GM23338 (cell line): ENCODE measurements around the gene TMPRSS3. TPM values are rescaled to one million over a fixed set of nuclear protein-coding genes. Genes with fewer than 3 reads are reported as not detected.

Experiments used
- ATAC-seq: fragments of 200-7000 bp; cut with Tn5 transposase; 3 replicates; pipeline ENCODE4 v1.9.1; 2020
- DNase-seq: peaks from one replicate; pipeline ENCODE4 v3.0.0-alpha.2; 2015; ENCODE audit warnings: low spot score
- H2AFZ ChIP-seq: fragments of 200-600 bp; sonication (generic); 2 replicates; pipeline ENCODE4 v1.8.0; 2016; ENCODE audit warnings: antibody characterized with exemption, mild to moderate bottlenecking, moderate library complexity
- H3F3A ChIP-seq: fragments of 200-600 bp; sonication (generic); replicated peaks from 2 replicates; pipeline ENCODE4 v1.8.0; 2017; ENCODE audit warnings: antibody characterized with exemption, mixed run types, low read depth
- H3K27ac ChIP-seq: fragments of 200-600 bp; sonication (generic); 2 replicates; pipeline ENCODE4 v1.6.1; 2016; ENCODE audit warnings: low read depth
- H3K27me3 ChIP-seq: fragments of 200-600 bp; sonication (generic); 2 replicates; pipeline ENCODE4 v1.8.0; 2016; ENCODE audit warnings: mild to moderate bottlenecking, mixed run types, moderate library complexity; ENCODE audit not compliant: insufficient read depth
- H3K36me3 ChIP-seq: fragments of 200-600 bp; sonication (generic); 2 replicates; pipeline ENCODE4 v1.8.0; 2016; ENCODE audit warnings: mild to moderate bottlenecking; ENCODE audit not compliant: insufficient read depth
- H3K4me1 ChIP-seq: fragments of 200-600 bp; sonication (generic); 2 replicates; pipeline ENCODE4 v1.8.0; 2016; ENCODE audit warnings: mild to moderate bottlenecking, moderate library complexity; ENCODE audit not compliant: insufficient read depth
- H3K4me2 ChIP-seq: fragments of 200-600 bp; sonication (generic); 2 replicates; pipeline ENCODE4 v1.7.1; 2017; ENCODE audit warnings: mixed run types
- H3K4me3 ChIP-seq: fragments of 200-600 bp; sonication (generic); 2 replicates; pipeline ENCODE4 v1.6.1; 2016; ENCODE audit warnings: mixed run types
- H3K79me2 ChIP-seq: fragments of 200-600 bp; sonication (generic); replicated peaks from 2 replicates; pipeline ENCODE4 v1.8.0; 2017; ENCODE audit warnings: mild to moderate bottlenecking; ENCODE audit not compliant: insufficient read depth
- H3K9me2 ChIP-seq: fragments of 200-600 bp; sonication (generic); 2 replicates; pipeline ENCODE4 v1.8.0; 2017; ENCODE audit not compliant: insufficient read depth
- H4K20me1 ChIP-seq: fragments of 200-600 bp; sonication (generic); replicated peaks from 2 replicates; pipeline ENCODE4 v1.8.0; 2017; ENCODE audit warnings: mild to moderate bottlenecking; ENCODE audit not compliant: insufficient read depth
- H3K27ac Mint-ChIP-seq: 2 replicates; pipeline ENCODE4 v1.8.0; 2020; ENCODE audit warnings: inconsistent platforms, mild to moderate bottlenecking, moderate library complexity, mixed read lengths
- H3K27me3 Mint-ChIP-seq: 3 replicates; pipeline ENCODE4 v1.8.0; 2022; ENCODE audit warnings: low read depth, mild to moderate bottlenecking, moderate library complexity, mixed read lengths, inconsistent platforms; ENCODE audit not compliant: insufficient read depth, poor library complexity
- H3K36me3 Mint-ChIP-seq: 3 replicates; pipeline ENCODE4 v1.8.0; 2021; ENCODE audit warnings: low read depth, mild to moderate bottlenecking, inconsistent platforms, moderate library complexity, mixed read lengths
- H3K4me1 Mint-ChIP-seq: 3 replicates; pipeline ENCODE4 v1.8.0; 2020; ENCODE audit warnings: mild to moderate bottlenecking, inconsistent platforms, mixed read lengths
- H3K4me3 Mint-ChIP-seq: 3 replicates; pipeline ENCODE4 v1.8.0; 2021; ENCODE audit warnings: moderate library complexity, mild to moderate bottlenecking, inconsistent platforms, mixed read lengths
- H3K9me3 Mint-ChIP-seq: 3 replicates; pipeline ENCODE4 v1.8.0; 2020; ENCODE audit warnings: moderate library complexity, mild to moderate bottlenecking, inconsistent platforms, mixed read lengths
- CREB1 ChIP-seq: fragments of 250-450 bp; sonication (Bioruptor Pico); IDR thresholded peaks from 2 replicates; pipeline ENCODE4 v1.5.0; 2020; ENCODE audit warnings: low read depth, mild to moderate bottlenecking, moderate library complexity
- CTCF ChIP-seq, 2 experiments: fragments of 200-600 bp in 1 of 2; sonication (generic) in 1 of 2; conservative IDR thresholded peaks; 2 replicates each; pipeline versions ENCODE4 v1.5.1 to v1.6.1; 2016 to 2017; ENCODE audit warnings: antibody characterized with exemption in 2 of 2, low read depth in 2 of 2, mild to moderate bottlenecking in 2 of 2, moderate library complexity in 1 of 2
- POLR2AphosphoS5 ChIP-seq: IDR thresholded peaks from 2 replicates; pipeline ENCODE4 v1.6.1; 2016; ENCODE audit warnings: antibody characterized with exemption, low read depth
- ZNF114 ChIP-seq: fragments of 250-450 bp; sonication (Bioruptor Pico); IDR thresholded peaks from 2 replicates; pipeline ENCODE4 v1.5.0; 2020; ENCODE audit warnings: mild to moderate bottlenecking, moderate library complexity
- ZNF331 ChIP-seq: fragments of 250-450 bp; sonication (Bioruptor Pico); IDR thresholded peaks from 2 replicates; pipeline ENCODE4 v1.5.0; 2020; ENCODE audit warnings: low read depth, mild to moderate bottlenecking, moderate library complexity
- polyA plus RNA-seq: library from polyadenylated mRNA; unstranded; fragments of >200 nt; fragmentation: Nextera tagmentation; extraction: Ambion mirVana; gene quantifications from 2 replicates; pipeline ENCODE4 v1.2.1, GENCODE V29; 2016
- total RNA-seq: library from RNA; depleted of rRNA; stranded (reverse); fragments of >200 nt; shearing (Covaris generic); gene quantifications from 2 replicates; pipeline ENCODE4 v1.2.3, GENCODE V29; 2014
- TF ChIP-seq, protein P1 (sequence below): IDR thresholded peaks from 2 replicates; pipeline ENCODE4 v1.6.1; 2016; ENCODE audit warnings: antibody characterized with exemption
- TF ChIP-seq, protein P2 (sequence below): fragments of 250-450 bp; sonication (Bioruptor Pico); IDR thresholded peaks from 2 replicates; pipeline ENCODE4 v1.5.0; 2020; ENCODE audit warnings: mild to moderate bottlenecking, moderate library complexity

Gene TMPRSS3
- total and polyA plus RNA-seq, 2 experiments from 2014 or later: 0.17 TPM; not detected in 1

DNA sequence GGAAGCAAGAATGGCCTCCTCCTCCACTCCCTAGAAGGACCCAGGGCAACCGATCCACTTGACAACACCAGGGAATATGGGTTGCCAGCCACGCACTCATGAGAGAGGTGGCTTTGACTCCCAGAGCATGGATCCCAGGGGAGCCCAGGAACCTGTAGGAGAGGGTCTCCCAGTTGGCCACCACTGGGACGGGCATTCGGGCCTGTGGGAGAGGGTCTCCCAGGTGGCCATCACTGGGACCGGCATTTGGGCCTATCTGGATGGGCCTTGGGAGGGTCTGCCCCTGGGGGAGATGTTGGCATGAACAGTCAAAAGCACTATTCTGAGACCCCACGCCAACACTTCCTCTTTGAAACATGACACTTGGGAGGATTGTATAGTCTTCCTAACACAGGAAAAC, 30.1 kb downstream of the TMPRSS3 start:
- TF ChIP-seq POLR2AphosphoS5 (no peak), ZNF331 (CRISPR knock-in tag) (no peak), CTCF (conservative IDR thresholded peaks at IDR 0.05; ENCODE audit: low read depth in 2 of 2) (no peak), CREB1 (CRISPR knock-in tag) (no peak), ZNF114 (CRISPR knock-in tag) (no peak)
- TF ChIP-seq, protein P1, sequence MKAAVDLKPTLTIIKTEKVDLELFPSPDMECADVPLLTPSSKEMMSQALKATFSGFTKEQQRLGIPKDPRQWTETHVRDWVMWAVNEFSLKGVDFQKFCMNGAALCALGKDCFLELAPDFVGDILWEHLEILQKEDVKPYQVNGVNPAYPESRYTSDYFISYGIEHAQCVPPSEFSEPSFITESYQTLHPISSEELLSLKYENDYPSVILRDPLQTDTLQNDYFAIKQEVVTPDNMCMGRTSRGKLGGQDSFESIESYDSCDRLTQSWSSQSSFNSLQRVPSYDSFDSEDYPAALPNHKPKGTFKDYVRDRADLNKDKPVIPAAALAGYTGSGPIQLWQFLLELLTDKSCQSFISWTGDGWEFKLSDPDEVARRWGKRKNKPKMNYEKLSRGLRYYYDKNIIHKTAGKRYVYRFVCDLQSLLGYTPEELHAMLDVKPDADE: no peak
- TF ChIP-seq, protein P2, sequence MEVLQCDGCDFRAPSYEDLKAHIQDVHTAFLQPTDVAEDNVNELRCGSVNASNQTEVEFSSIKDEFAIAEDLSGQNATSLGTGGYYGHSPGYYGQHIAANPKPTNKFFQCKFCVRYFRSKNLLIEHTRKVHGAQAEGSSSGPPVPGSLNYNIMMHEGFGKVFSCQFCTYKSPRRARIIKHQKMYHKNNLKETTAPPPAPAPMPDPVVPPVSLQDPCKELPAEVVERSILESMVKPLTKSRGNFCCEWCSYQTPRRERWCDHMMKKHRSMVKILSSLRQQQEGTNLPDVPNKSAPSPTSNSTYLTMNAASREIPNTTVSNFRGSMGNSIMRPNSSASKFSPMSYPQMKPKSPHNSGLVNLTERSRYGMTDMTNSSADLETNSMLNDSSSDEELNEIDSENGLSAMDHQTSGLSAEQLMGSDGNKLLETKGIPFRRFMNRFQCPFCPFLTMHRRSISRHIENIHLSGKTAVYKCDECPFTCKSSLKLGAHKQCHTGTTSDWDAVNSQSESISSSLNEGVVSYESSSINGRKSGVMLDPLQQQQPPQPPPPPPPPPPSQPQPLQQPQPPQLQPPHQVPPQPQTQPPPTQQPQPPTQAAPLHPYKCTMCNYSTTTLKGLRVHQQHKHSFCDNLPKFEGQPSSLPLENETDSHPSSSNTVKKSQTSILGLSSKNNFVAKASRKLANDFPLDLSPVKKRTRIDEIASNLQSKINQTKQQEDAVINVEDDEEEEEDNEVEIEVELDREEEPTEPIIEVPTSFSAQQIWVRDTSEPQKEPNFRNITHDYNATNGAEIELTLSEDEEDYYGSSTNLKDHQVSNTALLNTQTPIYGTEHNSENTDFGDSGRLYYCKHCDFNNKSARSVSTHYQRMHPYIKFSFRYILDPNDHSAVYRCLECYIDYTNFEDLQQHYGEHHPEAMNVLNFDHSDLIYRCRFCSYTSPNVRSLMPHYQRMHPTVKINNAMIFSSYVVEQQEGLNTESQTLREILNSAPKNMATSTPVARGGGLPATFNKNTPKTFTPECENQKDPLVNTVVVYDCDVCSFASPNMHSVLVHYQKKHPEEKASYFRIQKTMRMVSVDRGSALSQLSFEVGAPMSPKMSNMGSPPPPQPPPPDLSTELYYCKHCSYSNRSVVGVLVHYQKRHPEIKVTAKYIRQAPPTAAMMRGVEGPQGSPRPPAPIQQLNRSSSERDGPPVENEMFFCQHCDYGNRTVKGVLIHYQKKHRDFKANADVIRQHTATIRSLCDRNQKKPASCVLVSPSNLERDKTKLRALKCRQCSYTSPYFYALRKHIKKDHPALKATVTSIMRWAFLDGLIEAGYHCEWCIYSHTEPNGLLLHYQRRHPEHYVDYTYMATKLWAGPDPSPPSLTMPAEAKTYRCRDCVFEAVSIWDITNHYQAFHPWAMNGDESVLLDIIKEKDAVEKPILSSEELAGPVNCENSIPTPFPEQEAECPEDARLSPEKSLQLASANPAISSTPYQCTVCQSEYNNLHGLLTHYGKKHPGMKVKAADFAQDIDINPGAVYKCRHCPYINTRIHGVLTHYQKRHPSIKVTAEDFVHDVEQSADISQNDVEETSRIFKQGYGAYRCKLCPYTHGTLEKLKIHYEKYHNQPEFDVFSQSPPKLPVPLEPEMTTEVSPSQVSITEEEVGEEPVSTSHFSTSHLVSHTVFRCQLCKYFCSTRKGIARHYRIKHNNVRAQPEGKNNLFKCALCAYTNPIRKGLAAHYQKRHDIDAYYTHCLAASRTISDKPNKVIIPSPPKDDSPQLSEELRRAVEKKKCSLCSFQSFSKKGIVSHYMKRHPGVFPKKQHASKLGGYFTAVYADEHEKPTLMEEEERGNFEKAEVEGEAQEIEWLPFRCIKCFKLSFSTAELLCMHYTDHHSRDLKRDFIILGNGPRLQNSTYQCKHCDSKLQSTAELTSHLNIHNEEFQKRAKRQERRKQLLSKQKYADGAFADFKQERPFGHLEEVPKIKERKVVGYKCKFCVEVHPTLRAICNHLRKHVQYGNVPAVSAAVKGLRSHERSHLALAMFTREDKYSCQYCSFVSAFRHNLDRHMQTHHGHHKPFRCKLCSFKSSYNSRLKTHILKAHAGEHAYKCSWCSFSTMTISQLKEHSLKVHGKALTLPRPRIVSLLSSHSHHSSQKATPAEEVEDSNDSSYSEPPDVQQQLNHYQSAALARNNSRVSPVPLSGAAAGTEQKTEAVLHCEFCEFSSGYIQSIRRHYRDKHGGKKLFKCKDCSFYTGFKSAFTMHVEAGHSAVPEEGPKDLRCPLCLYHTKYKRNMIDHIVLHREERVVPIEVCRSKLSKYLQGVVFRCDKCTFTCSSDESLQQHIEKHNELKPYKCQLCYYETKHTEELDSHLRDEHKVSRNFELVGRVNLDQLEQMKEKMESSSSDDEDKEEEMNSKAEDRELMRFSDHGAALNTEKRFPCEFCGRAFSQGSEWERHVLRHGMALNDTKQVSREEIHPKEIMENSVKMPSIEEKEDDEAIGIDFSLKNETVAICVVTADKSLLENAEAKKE (CRISPR knock-in tag): no peak
- no peak overlapping the region for H3K4me3 Mint-ChIP-seq
- H3K4me1 Mint-ChIP-seq: peaks cover 10% of the 10 kb centered on the region
- H3K27me3 Mint-ChIP-seq: peaks cover 7% of the 10 kb centered on the region
- no peaks in the 10 kb centered on the region for H3K36me3 Mint-ChIP-seq
- H3K4me2 ChIP-seq: no peak overlapping the region
- H2AFZ ChIP-seq: no peak overlapping the region
- ATAC-seq (no peak), DNase-seq (no peak)
- no peaks in the 10 kb centered on the region for H3K9me2 ChIP-seq
- H3K27ac Mint-ChIP-seq: no peak overlapping the region
- H3K4me3 ChIP-seq: no peak overlapping the region
- no peaks in the 10 kb centered on the region for H4K20me1 ChIP-seq
- H3K4me1 ChIP-seq: no peaks in the 10 kb centered on the region
- no peaks in the 10 kb centered on the region for H3K27me3 ChIP-seq
- no peaks in the 10 kb centered on the region for H3K9me3 Mint-ChIP-seq
- no peak overlapping the region for H3K27ac ChIP-seq
- H3F3A ChIP-seq: no peaks in the 10 kb centered on the region
- H3K79me2 ChIP-seq: no peaks in the 10 kb centered on the region
- no peaks in the 10 kb centered on the region for H3K36me3 ChIP-seq
